ENCODE data around the gene PCSK5. TPM values are rescaled to one million over a fixed set of nuclear protein-coding genes. Genes with fewer than 3 reads are reported as not detected.

Gene PCSK5
- total and polyA plus RNA-seq, 2 of the 8 experiments (the other 6 are each of a cell fraction or from before 2014, with no cell fraction given), result 5.5 to 10.7 TPM

- H3K27me3 ChIP-seq (replicated peaks in 1 of 4; ENCODE audit: control insufficient read depth in 3 of 4, extremely low read depth in 1 of 4, insufficient read depth in 3 of 4, low read length in 3 of 4), result peaks cover 0 to 4% (median 1%) of the 10 kb centered on the region in 4 experiments; a peak in 3 of 7 replicates
- no peak overlapping the region for H2BK5ac ChIP-seq (ENCODE audit: low read depth, low read length)
- H2BK120ac ChIP-seq (replicated peaks; ENCODE audit: low read depth, low read length), result no peak overlapping the region
- H2BK12ac ChIP-seq (ENCODE audit: low read depth, low read length), result no peak overlapping the region
- H3K56ac ChIP-seq (replicated peaks; ENCODE audit: insufficient read length, low read depth, low read length), result no peak overlapping the region
- H3K79me2 ChIP-seq (ENCODE audit: control insufficient read depth in 1 of 2, insufficient read depth in 2 of 2, low read length in 2 of 2), result peaks cover 7 to 81% of the 10 kb centered on the region in 2 experiments
- no peak overlapping the region for H3K23ac ChIP-seq (ENCODE audit: insufficient read length)
- no peak overlapping the region for H3K4ac ChIP-seq (replicated peaks; ENCODE audit: insufficient read length, low read depth, low read length)
- H2AK5ac ChIP-seq (ENCODE audit: low read depth, low read length), result no peak overlapping the region
- H2BK20ac ChIP-seq (ENCODE audit: low read length), result no peak overlapping the region; the same call in 1 of the 2 replicates
- no peak overlapping the region for H3K4me3 ChIP-seq (ENCODE audit: extremely low read depth in 1 of 4, insufficient read depth in 2 of 4, low read depth in 3 of 4, low read length in 4 of 4)
- no peak overlapping the region for H3K18ac ChIP-seq (ENCODE audit: extremely low read depth, low read length)
- ChIA-PET POLR2A (ENCODE audit: partially characterized antibody) (interaction anchor here (0.8 to 1.2 kb wide), 2 partner anchors 9 to 25 kb away, joined by 3 to 4 read pairs; no protein-coding TSS in a partner anchor), CTCF (ENCODE audit: partially characterized antibody) (interaction anchor here (0.7 to 1.9 kb wide), 5 partner anchors 9 to 412 kb away, joined by 3 to 4 read pairs (median 3); no protein-coding TSS in a partner anchor)
- H2AFZ ChIP-seq (ENCODE audit: low read length), result no peak overlapping the region
- no peak overlapping the region for H4K8ac ChIP-seq (ENCODE audit: extremely low read depth, insufficient read depth, low read length)
- H4K91ac ChIP-seq (replicated peaks; ENCODE audit: insufficient read length, low read length), result no peak overlapping the region
- H4K20me1 ChIP-seq (replicated peaks in 1 of 2; ENCODE audit: control insufficient read depth in 1 of 2, insufficient read depth in 2 of 2, low read length in 2 of 2), result no peaks in the 10 kb centered on the region
- no peak overlapping the region for H3K27ac ChIP-seq (ENCODE audit: low read depth, low read length)
- peaks cover 16% of the 10 kb centered on the region; the same call in 1 of the 2 replicates for H3K23me2 ChIP-seq (ENCODE audit: low read depth, low read length)
- WGBS, 2 experiments (ENCODE audit: extremely low coverage in 1 of 2, insufficient coverage in 1 of 2, insufficient read length in 1 of 2, insufficient replicate concordance in 2 of 2, low coverage in 1 of 2, low lambda C conversion rate in 2 of 2, missing lambda C conversion rate in 1 of 2), result 83 to 100% methylated on average over 1 to 3 of the region's 3 CpGs
- H3K79me1 ChIP-seq (ENCODE audit: low read depth, low read length), result peaks cover 3% of the 10 kb centered on the region; the same call in 1 of the 2 replicates
- no peaks in the 10 kb centered on the region for H3K36me3 ChIP-seq (ENCODE audit: control insufficient read depth in 2 of 4, insufficient read depth in 4 of 4, low read length in 3 of 4)
- H3K4me2 ChIP-seq (ENCODE audit: insufficient read depth in 1 of 2, low read depth in 2 of 2, low read length in 2 of 2), result no peak overlapping the region; a peak in 1 of 4 replicates
- FAIRE-seq (no peak), DNase-seq (ENCODE audit: low read depth in 1 of 2, low spot score in 2 of 2) (no peak)
- no peaks in the 10 kb centered on the region for H3K9me3 ChIP-seq (ENCODE audit: insufficient read depth in 2 of 2, low read depth in 1 of 2, low read length in 1 of 2)
- no peak overlapping the region for H2BK15ac ChIP-seq (ENCODE audit: low read length)
- no peak overlapping the region for H3K14ac ChIP-seq (ENCODE audit: insufficient read length)
- H3K9ac ChIP-seq (replicated peaks in 1 of 4; ENCODE audit: extremely low read depth in 1 of 4, low read depth in 3 of 4, low read length in 3 of 4), result no peak overlapping the region
- peaks cover 4 to 20% (median 12%) of the 10 kb centered on the region in 4 experiments; a peak in 5 of 7 replicates for H3K4me1 ChIP-seq (replicated peaks in 1 of 4; ENCODE audit: control insufficient read depth in 3 of 4, insufficient read depth in 4 of 4, low read length in 3 of 4)
- H4K5ac ChIP-seq (ENCODE audit: insufficient read length, low read depth, low read length), result no peak overlapping the region
- TF ChIP-seq EZH2 (IDR thresholded peaks at IDR 0.05; ENCODE audit: low read depth, low read length, severe bottlenecking) (no peak), ATF3 (IDR thresholded peaks at IDR 0.05; ENCODE audit: insufficient read depth, low read depth, low read length) (no peak), KDM4A (IDR thresholded peaks at IDR 0.05; ENCODE audit: low read depth, low read length, severe bottlenecking) (no peak), KDM1A (IDR thresholded peaks at IDR 0.05; ENCODE audit: borderline replicate concordance, low read length) (no peak), BACH1 (IDR thresholded peaks at IDR 0.05; ENCODE audit: low read length) (no peak), EGR1 (IDR thresholded peaks at IDR 0.05; ENCODE audit: borderline replicate concordance, low read depth, low read length) (no peak), FOSL1 (IDR thresholded peaks at IDR 0.05; ENCODE audit: insufficient read depth, low read depth, low read length) (no peak), NRF1 (IDR thresholded peaks at IDR 0.05; ENCODE audit: low read depth, low read length) (no peak), TAF1 (IDR thresholded peaks at IDR 0.05; ENCODE audit: low read depth, low read length) (no peak), MAX (IDR thresholded peaks at IDR 0.05) (no peak), CHD1 (IDR thresholded peaks at IDR 0.05; ENCODE audit: low read depth, low read length) (no peak), SP1 (IDR thresholded peaks at IDR 0.05; ENCODE audit: low read depth, low read length) (no peak), POU5F1 (IDR thresholded peaks at IDR 0.05; ENCODE audit: low read depth, low read length) (no peak), RBBP5 (IDR thresholded peaks at IDR 0.05; ENCODE audit: borderline replicate concordance, low read depth, low read length) (no peak)
Observed at GRCh38 chr9:75895112-75895511, 4.6 kb downstream of the PCSK5 start.
